CD8-positive, alpha-beta memory T cell (primary cell): Measurements from ENCODE around the gene CYLC2. TPM values are rescaled to one million over a fixed set of nuclear protein-coding genes. Genes with fewer than 3 reads are reported as not detected.

ENCODE experiments used
- CTCF ChIA-PET: fragments of 350-600 bp; sonication (Branson Sonifier 250); formaldehyde crosslinking; loops from one replicate; lab custom pipeline; 2021; ENCODE audit warnings: antibody characterized with exemption; lab: Charles Lee
- POLR2A ChIA-PET: fragments of 350-600 bp; sonication (Branson Sonifier 250); formaldehyde crosslinking; loops from one replicate; lab custom pipeline; 2021; ENCODE audit warnings: antibody characterized with exemption; lab: Charles Lee
- DNase-seq, 5 donors: peaks; one replicate each; pipeline versions ENCODE4 v3.0.0 to v3.0.0-alpha.2; 2020 to 2022; ENCODE audit warnings: mixed read lengths in 1 of 5
- H3K27ac ChIP-seq: one replicate; pipeline ENCODE4 v1.7.0; 2013; ENCODE audit warnings: low read depth, mild to moderate bottlenecking, low read length, moderate library complexity
- H3K27me3 ChIP-seq: 2 replicates; pipeline ENCODE4 v1.7.0; 2013; ENCODE audit warnings: low read length, mild to moderate bottlenecking; ENCODE audit not compliant: insufficient read depth, poor library complexity, severe bottlenecking
- H3K36me3 ChIP-seq: 2 replicates; pipeline ENCODE4 v1.7.0; 2013; ENCODE audit warnings: mild to moderate bottlenecking, low read length, moderate library complexity; ENCODE audit not compliant: insufficient read depth
- H3K4me1 ChIP-seq: 2 replicates; pipeline ENCODE4 v1.7.0; 2013; ENCODE audit warnings: mild to moderate bottlenecking, low read length, moderate library complexity; ENCODE audit not compliant: insufficient read depth
- H3K4me3 ChIP-seq: 2 replicates; pipeline ENCODE4 v1.7.0; 2013; ENCODE audit warnings: mild to moderate bottlenecking, low read length
- H3K9me3 ChIP-seq: 2 replicates; pipeline ENCODE4 v1.7.0; 2013; ENCODE audit warnings: mild to moderate bottlenecking, low read length
- H3K27ac Mint-ChIP-seq, 8 donors: one replicate each; pipeline ENCODE4 v1.8.0; 2020 to 2021; ENCODE audit warnings: mixed read lengths in 8 of 8, mild to moderate bottlenecking in 6 of 8, inconsistent platforms in 3 of 8, moderate library complexity in 3 of 8
- H3K27me3 Mint-ChIP-seq, 2 donors: one replicate each; pipeline ENCODE4 v1.8.0; 2020 to 2021; ENCODE audit warnings: mixed read lengths in 2 of 2, mild to moderate bottlenecking in 1 of 2, moderate library complexity in 1 of 2
- H3K36me3 Mint-ChIP-seq, 3 donors: one replicate each; pipeline ENCODE4 v1.8.0; 2020 to 2021; ENCODE audit warnings: mixed read lengths in 3 of 3, inconsistent platforms in 1 of 3, mild to moderate bottlenecking in 1 of 3
- H3K4me1 Mint-ChIP-seq, 3 donors: one replicate each; pipeline ENCODE4 v1.8.0; 2020 to 2021; ENCODE audit warnings: mixed read lengths in 3 of 3, inconsistent platforms in 1 of 3, mild to moderate bottlenecking in 1 of 3
- H3K4me3 Mint-ChIP-seq, 7 donors: one replicate each; pipeline ENCODE4 v1.8.0; 2020 to 2021; ENCODE audit warnings: mixed read lengths in 7 of 7, mild to moderate bottlenecking in 6 of 7, moderate library complexity in 4 of 7, inconsistent platforms in 2 of 7
- H3K9me3 Mint-ChIP-seq, 5 donors: one replicate each; pipeline ENCODE4 v1.8.0; 2020 to 2022; ENCODE audit warnings: mixed read lengths in 5 of 5, mild to moderate bottlenecking in 3 of 5, moderate library complexity in 2 of 5, inconsistent platforms in 1 of 5
- polyA plus RNA-seq: library from polyadenylated mRNA; unstranded; fragments of 300-500 nt; fragmentation: Illumina TruSeq; gene quantifications from one replicate; pipeline ENCODE4 v1.2.3, GENCODE V29; 2021
- total RNA-seq, 2 experiments: library from RNA; stranded (reverse); gene quantifications; one replicate each; pipeline ENCODE4 v1.2.3, GENCODE V29; 2021

CYLC2 gene, protein sequence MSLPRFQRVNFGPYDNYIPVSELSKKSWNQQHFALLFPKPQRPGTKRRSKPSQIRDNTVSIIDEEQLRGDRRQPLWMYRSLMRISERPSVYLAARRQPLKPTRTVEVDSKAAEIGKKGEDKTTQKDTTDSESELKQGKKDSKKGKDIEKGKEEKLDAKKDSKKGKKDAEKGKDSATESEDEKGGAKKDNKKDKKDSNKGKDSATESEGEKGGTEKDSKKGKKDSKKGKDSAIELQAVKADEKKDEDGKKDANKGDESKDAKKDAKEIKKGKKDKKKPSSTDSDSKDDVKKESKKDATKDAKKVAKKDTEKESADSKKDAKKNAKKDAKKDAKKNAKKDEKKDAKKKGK
- total RNA-seq (not detected), polyA plus RNA-seq (not detected)

DNA sequence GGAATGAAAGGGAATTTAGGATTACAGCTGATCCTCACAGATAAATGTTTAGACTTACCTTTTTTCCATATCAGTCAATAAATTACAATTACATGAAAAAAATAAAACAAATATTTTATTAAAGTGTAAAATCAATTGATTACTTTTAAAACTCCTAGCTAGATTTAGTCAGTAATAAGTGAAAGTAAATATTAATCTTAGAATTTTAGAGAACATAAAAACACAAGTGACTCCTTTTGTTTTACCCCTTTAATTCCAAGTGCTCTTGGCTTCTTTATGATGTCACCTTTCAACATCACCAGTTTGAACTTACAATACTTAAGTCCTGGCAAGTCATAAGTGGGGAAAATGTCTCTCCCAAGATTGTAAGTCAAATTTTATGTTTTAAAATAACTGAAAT, at the start of gene CYLC2:
Gene CYLC2, plus strand, starts transcription at position 301 of the 400 bp plus-strand sequence. Its CDS starts 48 bp downstream, at position 349.
- no peak within 1 kb of the TSS for H3K27ac Mint-ChIP-seq
- H3K9me3 Mint-ChIP-seq = peaks cover 0 to 11% (median 2%) of the 10 kb centered on the region in 5 donors
- H3K27me3 Mint-ChIP-seq = no peaks in the 10 kb centered on the region
- Histone ChIP-seq H3K27ac (no peak within 1 kb of the TSS), H3K4me3 (no peak within 1 kb of the TSS), H3K9me3 (no peaks in the 10 kb centered on the region), H3K36me3 (no peaks in the 10 kb centered on the region), H3K27me3 (no peaks in the 10 kb centered on the region), H3K4me1 (no peaks in the 10 kb centered on the region)
- H3K4me3 Mint-ChIP-seq = no peak within 1 kb of the TSS
- DNase-seq = no peak
- H3K36me3 Mint-ChIP-seq = no peaks in the 10 kb centered on the region
- ChIA-PET CTCF (no interaction called here), POLR2A (no interaction called here)
- H3K4me1 Mint-ChIP-seq = no peaks in the 10 kb centered on the region

DNA sequence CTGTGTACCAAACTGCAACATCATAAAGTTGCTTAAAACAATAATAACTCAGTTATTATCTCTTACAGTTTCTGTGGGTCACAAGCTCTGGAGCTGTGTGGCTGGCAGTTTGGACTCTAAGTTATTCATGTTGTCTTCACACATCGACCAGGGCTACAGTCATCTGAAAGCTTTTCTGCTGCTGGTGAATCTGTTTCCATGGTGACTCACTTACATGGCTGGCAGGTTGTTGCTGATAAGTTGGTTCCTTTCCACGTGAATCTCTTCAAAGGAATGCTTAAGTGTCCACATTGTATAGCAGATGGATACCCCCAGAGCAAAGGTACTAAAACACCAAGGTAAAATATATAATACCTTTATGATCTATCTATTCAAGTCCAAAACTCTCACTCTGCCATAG, 44.8 kb upstream of the CYLC2 start:
- ChIA-PET CTCF (no interaction called here), POLR2A (no interaction called here)
- H3K27me3 ChIP-seq = no peaks in the 10 kb centered on the region
- DNase-seq = no peak
- H3K27ac ChIP-seq = no peak overlapping the region
- H3K36me3 Mint-ChIP-seq = no peaks in the 10 kb centered on the region
- H3K9me3 ChIP-seq = no peaks in the 10 kb centered on the region
- H3K4me1 Mint-ChIP-seq = no peaks in the 10 kb centered on the region
- H3K27ac Mint-ChIP-seq = no peak overlapping the region
- H3K4me3 Mint-ChIP-seq = no peak overlapping the region
- no peak overlapping the region for H3K4me3 ChIP-seq
- no peaks in the 10 kb centered on the region for H3K36me3 ChIP-seq
- peaks cover 5 to 28% (median 6%) of the 10 kb centered on the region in 5 donors for H3K9me3 Mint-ChIP-seq
- no peaks in the 10 kb centered on the region for H3K27me3 Mint-ChIP-seq
- no peaks in the 10 kb centered on the region for H3K4me1 ChIP-seq

DNA sequence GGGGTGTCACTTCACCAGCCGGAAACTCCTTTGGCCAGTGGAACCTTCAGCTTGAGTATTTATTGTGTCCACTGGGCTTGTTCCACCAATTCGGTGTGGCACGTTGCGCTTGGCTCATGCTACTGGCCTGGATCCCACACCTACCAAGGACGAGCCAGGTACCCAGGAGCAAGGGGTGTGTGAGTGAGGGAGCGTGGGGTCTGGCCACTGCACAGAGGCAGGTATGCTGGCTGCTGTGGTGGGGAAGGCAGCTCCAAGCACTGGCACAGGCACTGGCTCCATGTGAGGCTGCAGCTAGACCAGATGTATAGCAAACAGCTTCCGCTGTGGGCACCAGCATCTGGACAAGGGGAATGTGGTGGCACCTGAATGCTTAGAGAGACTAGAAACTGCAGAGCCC, 28.1 kb upstream of the CYLC2 start:
- Mint-ChIP-seq H3K27ac (no peak overlapping the region), H3K4me3 (no peak overlapping the region), H3K36me3 (peaks cover 0 to 2% (median 0%) of the 10 kb centered on the region in 3 donors), H3K27me3 (no peaks in the 10 kb centered on the region), H3K9me3 (peaks cover 11 to 49% (median 15%) of the 10 kb centered on the region in 5 donors), H3K4me1 (no peaks in the 10 kb centered on the region)
- Histone ChIP-seq H3K27ac (no peak overlapping the region), H3K4me1 (no peaks in the 10 kb centered on the region), H3K36me3 (no peaks in the 10 kb centered on the region), H3K4me3 (no peak overlapping the region), H3K9me3 (no peaks in the 10 kb centered on the region), H3K27me3 (no peaks in the 10 kb centered on the region)
- DNase-seq = no peak
- CTCF ChIA-PET = no interaction called here
- POLR2A ChIA-PET = no interaction called here

DNA sequence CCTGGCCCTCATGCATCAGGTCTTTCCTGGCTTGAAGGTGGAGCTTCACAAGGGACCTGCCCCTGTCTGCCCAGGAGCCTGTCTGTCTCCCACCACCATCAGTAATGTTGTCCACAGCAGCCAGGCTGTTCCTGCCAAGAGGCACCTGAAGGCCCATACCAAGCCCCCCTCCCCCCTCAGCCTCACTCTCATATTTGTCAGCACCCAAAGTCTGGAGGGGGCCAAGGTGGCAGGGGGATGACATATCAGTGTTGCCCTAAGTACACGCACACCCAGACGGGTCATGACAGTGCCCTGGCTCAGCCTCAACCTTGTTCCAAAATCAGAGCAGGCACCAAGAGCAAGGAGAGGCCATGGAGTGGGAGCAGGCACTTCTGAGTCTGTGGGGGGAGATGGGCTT, 27.2 kb upstream of the CYLC2 start:
- POLR2A ChIA-PET = no interaction called here

DNA sequence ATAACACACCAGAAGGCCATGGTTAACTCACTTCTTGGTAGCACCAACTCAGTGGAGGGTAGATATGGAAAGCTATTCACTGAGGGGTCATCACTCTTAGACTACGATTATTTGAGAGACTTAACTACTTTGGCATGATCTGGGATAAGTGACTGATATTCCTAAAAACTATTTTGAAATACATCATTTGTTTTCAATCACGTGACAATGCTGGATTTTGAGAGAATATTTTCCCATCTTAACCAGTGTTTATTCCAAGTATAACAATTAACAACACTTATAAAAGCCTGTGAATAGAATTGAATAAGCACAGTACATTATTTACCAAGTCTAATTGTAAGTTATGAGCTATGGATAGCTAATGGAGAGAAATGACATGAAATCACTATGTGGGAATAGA, 22.4 kb upstream of the CYLC2 start:
- CTCF ChIA-PET = no interaction called here
- Mint-ChIP-seq H3K27ac (no peak overlapping the region), H3K9me3 (peaks cover 11 to 30% (median 14%) of the 10 kb centered on the region in 5 donors), H3K4me1 (no peaks in the 10 kb centered on the region), H3K4me3 (no peak overlapping the region), H3K36me3 (peaks cover 0 to 2% (median 0%) of the 10 kb centered on the region in 3 donors), H3K27me3 (no peaks in the 10 kb centered on the region)
- H3K4me3 ChIP-seq = no peak overlapping the region
- POLR2A ChIA-PET = no interaction called here
- no peaks in the 10 kb centered on the region for H3K9me3 ChIP-seq
- H3K27me3 ChIP-seq = no peaks in the 10 kb centered on the region
- H3K36me3 ChIP-seq = no peaks in the 10 kb centered on the region
- H3K4me1 ChIP-seq = no peaks in the 10 kb centered on the region
- DNase-seq = no peak
- no peak overlapping the region for H3K27ac ChIP-seq

More for the DNA sequence above, 27.2 kb upstream of the CYLC2 start:
- CTCF ChIA-PET = no interaction called here
- H3K4me1 ChIP-seq = no peaks in the 10 kb centered on the region
- Mint-ChIP-seq H3K27ac (no peak overlapping the region), H3K4me1 (no peaks in the 10 kb centered on the region), H3K4me3 (no peak overlapping the region), H3K36me3 (peaks cover 0 to 2% (median 0%) of the 10 kb centered on the region in 3 donors), H3K27me3 (no peaks in the 10 kb centered on the region), H3K9me3 (peaks cover 11 to 41% (median 15%) of the 10 kb centered on the region in 5 donors)
- H3K9me3 ChIP-seq = no peaks in the 10 kb centered on the region
- H3K36me3 ChIP-seq = no peaks in the 10 kb centered on the region
- no peak for DNase-seq
- no peak overlapping the region for H3K4me3 ChIP-seq
- H3K27me3 ChIP-seq = no peaks in the 10 kb centered on the region
- H3K27ac ChIP-seq = no peak overlapping the region

DNA sequence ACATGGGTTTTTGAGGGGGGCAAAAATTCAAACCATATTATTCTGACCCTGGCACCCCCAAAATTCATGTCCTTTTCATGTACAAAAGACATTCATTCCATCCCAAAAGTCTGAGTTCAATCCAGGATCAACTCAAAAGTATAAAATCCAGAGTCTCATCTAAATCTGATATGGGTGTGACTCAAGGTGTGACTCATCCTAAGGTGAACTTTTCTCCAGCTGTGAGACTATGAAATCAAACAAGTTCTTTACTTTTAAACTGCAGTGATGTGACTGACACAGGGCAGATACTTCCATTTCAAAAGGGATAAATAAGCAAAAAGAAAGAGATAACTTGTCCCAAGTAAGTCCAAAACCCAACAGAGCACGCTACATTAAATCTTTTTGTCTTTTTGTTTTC, 20.6 kb upstream of the CYLC2 start:
- no peaks in the 10 kb centered on the region for H3K36me3 Mint-ChIP-seq
- Histone ChIP-seq H3K36me3 (no peaks in the 10 kb centered on the region), H3K4me3 (no peak overlapping the region), H3K27ac (no peak overlapping the region), H3K4me1 (no peaks in the 10 kb centered on the region), H3K27me3 (no peaks in the 10 kb centered on the region), H3K9me3 (no peaks in the 10 kb centered on the region)
- ChIA-PET CTCF (no interaction called here), POLR2A (no interaction called here)
- DNase-seq = no peak
- H3K4me1 Mint-ChIP-seq = no peaks in the 10 kb centered on the region
- H3K4me3 Mint-ChIP-seq = no peak overlapping the region
- peaks cover 4 to 21% (median 11%) of the 10 kb centered on the region in 5 donors for H3K9me3 Mint-ChIP-seq
- no peaks in the 10 kb centered on the region for H3K27me3 Mint-ChIP-seq
- H3K27ac Mint-ChIP-seq = no peak overlapping the region

DNA sequence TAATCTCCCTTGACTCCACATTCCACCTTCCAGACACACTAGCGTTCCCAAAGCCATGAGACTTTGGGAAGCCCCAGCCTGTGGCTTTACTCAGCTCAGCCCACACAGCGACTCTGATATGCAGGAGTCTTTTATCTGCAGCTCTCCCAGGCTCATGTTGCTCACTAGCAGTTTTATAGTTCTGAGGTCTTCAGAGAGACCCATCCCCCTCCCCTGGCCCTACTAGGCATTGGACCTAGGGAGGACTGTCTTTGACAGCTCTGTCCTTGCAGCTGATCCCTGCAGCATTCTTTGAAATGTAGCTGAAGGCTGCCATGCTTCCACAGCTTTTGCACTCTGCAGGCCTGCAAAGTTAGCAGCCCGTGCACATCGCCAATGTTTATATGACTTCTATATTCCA, 19.9 kb upstream of the CYLC2 start:
- no peak for DNase-seq
- no peak overlapping the region for H3K4me3 ChIP-seq
- no peaks in the 10 kb centered on the region for H3K27me3 ChIP-seq
- ChIA-PET CTCF (no interaction called here), POLR2A (no interaction called here)
- H3K27ac Mint-ChIP-seq = no peak overlapping the region
- no peaks in the 10 kb centered on the region for H3K36me3 Mint-ChIP-seq
- no peak overlapping the region for H3K4me3 Mint-ChIP-seq
- no peaks in the 10 kb centered on the region for H3K4me1 Mint-ChIP-seq
- H3K36me3 ChIP-seq = no peaks in the 10 kb centered on the region
- no peaks in the 10 kb centered on the region for H3K9me3 ChIP-seq
- no peaks in the 10 kb centered on the region for H3K27me3 Mint-ChIP-seq
- H3K27ac ChIP-seq = no peak overlapping the region
- no peaks in the 10 kb centered on the region for H3K4me1 ChIP-seq
- peaks cover 4 to 23% (median 11%) of the 10 kb centered on the region in 5 donors for H3K9me3 Mint-ChIP-seq

DNA sequence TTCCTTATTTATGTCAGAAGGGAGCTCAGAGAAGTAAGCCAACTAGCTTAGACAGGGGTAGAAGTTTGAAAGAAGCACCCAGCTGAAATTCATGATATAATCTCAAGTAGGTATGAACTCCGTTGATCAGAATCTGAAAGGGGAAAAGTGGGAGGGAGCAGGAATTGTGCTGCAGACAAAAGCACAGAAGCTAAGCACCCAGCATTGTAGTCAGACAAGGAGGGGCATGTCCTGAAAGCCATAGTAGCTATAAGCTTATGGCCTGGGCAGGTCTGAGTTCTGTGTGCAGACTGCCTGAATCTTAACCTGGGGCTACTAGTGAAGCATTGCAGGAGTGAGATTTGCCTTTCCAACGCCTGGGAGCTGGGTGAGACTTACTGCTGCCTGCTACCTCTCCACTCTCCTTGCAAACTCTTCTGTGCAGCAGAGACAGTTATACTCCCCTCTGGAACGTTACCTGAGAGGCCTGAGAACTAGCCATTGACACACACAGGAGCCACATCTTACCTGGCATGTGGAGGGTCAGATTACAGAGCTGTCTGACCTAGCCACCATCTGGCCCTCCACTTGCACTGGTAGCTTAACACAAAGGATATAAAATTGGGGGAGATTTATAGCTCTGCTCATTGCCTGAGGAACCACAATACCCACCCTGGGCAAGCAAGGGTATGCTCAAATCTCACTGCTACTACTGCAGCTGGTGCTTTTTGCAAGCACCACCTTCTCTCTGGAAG, 9.8 kb upstream of the CYLC2 start:
- CTCF ChIA-PET = no interaction called here
- Mint-ChIP-seq H3K27ac (no peak overlapping the region), H3K9me3 (peaks cover 7 to 41% (median 17%) of the 10 kb centered on the region in 5 donors), H3K27me3 (no peaks in the 10 kb centered on the region), H3K36me3 (no peaks in the 10 kb centered on the region), H3K4me1 (no peaks in the 10 kb centered on the region), H3K4me3 (no peak overlapping the region)
- H3K27me3 ChIP-seq = no peaks in the 10 kb centered on the region
- H3K27ac ChIP-seq = no peak overlapping the region
- H3K4me1 ChIP-seq = no peaks in the 10 kb centered on the region
- DNase-seq = no peak
- no peak overlapping the region for H3K4me3 ChIP-seq
- POLR2A ChIA-PET = no interaction called here
- no peaks in the 10 kb centered on the region for H3K36me3 ChIP-seq
- H3K9me3 ChIP-seq = no peaks in the 10 kb centered on the region
